GM08714 (cell line): ENCODE results near the gene CHRNA4.
"Not testable (repeated sequence)": the region's sequence is repeated elsewhere in the genome, so short reads cannot be mapped to it uniquely, and the experiment has no call there.

ENCODE experiments used
- H3K4me3 ChIP-seq: fragments of 200-500 bp; sonication (Bioruptor generic); 2 replicates; pipeline ENCODE4 v1.5.1; 2014; ENCODE audit warnings: mild to moderate bottlenecking, low read length, inconsistent platforms
- ZNF274 ChIP-seq: IDR thresholded peaks from 2 replicates; pipeline ENCODE4 v1.6.1; 2012; ENCODE audit warnings: mild to moderate bottlenecking, low read depth, low read length

The CHRNA4 gene

DNA sequence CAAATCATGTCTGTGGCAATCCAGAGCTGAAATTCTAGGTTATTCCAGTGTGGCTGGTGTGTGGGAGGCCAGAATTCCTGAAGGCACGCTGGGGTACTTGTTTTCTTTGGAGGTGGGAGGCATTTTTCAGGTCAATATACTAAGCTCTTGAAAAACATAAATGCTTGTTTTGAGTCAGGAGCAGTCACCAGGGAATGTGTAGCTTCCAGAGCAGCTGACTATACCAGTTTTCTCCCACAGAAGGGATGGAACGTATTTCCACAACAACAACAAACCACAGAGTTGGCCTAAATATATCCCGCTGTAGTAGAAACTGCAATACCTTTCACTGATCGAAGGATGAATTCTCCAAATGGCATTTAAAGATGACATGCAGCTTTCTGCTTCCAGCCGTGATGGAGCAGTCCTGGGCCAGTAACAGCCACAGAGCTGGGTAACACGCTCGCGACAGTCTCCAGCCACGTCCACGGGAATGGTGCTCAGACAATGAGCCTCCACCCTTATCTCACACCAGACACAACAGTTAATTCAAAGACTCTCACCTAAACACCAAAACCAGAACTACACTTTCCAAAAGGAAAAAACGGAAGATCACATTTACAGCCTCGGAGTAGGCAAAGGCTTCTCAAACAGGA, 23.2 kb downstream of the CHRNA4 start:
- TF ChIP-seq ZNF274: no peak
- no peak overlapping the region for H3K4me3 ChIP-seq

DNA sequence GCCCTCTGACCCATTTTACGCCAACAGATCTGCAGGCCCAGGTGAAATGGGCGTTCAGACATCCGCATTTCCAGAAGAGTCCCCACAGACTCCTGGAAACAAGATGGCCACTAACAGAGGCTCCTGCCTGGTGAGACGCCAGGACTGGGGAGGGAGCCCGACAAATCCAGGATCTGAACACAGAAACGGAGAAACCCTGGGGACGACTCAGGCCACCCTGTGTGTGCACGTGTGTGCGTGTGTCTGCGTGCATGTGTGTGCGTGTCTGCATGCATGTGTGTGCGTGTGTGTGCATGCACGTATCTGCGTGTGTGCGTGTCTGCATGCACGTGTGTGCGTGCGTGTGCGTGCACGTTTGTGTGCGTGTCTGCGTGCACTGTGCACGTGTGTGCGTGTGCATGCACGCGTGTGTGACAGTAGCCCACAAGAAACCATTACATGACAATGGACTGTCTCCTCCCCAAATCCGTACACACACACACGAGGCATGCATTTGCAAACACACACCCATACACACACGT, 24.9 kb downstream of the CHRNA4 start:
- no peak for TF ChIP-seq ZNF274
- no peak overlapping the region for H3K4me3 ChIP-seq

DNA sequence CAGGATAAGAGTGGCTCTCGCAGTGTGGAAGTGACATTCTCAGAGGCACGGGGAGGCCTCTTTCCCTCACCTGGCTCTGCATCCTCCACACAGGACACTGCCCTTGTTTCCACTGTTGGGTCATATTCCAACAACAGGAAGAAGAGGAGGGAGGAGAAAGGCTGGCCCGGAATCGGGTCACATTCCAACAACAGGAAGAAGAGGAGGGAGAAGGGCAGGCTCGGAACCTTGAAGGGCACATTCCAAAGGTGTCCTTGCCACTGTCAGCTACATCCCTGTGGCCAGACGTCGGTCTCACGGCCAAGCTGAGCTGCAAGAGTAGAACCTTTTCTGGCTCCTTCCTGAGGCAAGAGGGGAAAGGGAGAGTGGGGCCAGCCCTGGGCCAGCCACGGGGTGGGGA, 25.4 kb downstream of the CHRNA4 start:
- no peak overlapping the region for H3K4me3 ChIP-seq
- TF ChIP-seq ZNF274: no peak

DNA sequence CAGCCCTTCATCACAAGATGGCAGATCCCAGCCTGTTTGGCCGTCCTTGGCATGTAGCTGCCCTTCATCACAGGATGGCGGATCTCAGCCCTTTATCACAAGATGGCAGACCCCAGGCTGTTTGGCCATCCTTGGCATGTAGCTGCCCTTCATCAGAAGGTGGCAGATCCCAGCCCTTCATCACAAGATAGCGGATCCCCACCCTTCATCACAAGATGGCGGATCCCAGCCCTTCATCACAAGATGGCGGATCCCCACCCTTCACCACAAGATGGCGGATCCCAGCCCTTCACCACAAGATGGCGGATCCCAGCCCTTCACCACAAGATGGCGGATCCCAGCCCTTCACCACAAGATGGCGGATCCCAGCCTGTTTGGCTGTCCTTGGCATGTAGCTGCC, 26.1 kb downstream of the CHRNA4 start:
- not testable (repeated sequence) for H3K4me3 ChIP-seq

DNA sequence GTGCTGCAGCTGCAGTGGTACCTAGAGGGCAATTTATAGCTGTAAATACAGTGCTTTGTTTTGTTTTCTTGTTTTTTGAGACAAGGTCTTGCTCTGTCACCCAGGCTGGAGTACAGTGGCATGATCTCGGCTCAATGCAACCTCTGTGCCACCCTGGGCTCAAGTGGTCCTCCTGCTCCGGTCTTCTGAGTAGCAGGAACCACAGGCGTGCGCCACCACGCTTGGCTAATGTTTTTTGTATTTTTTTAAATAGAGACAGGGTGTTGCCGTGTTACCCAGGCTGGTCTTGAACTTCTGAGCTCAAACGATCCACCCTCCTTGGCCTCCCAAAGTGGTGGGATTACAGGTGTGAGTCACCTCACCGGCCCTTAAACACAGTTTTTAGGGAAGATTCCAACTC, 26.8 kb downstream of the CHRNA4 start:
- no peak overlapping the region for H3K4me3 ChIP-seq
- no peak for TF ChIP-seq ZNF274

DNA sequence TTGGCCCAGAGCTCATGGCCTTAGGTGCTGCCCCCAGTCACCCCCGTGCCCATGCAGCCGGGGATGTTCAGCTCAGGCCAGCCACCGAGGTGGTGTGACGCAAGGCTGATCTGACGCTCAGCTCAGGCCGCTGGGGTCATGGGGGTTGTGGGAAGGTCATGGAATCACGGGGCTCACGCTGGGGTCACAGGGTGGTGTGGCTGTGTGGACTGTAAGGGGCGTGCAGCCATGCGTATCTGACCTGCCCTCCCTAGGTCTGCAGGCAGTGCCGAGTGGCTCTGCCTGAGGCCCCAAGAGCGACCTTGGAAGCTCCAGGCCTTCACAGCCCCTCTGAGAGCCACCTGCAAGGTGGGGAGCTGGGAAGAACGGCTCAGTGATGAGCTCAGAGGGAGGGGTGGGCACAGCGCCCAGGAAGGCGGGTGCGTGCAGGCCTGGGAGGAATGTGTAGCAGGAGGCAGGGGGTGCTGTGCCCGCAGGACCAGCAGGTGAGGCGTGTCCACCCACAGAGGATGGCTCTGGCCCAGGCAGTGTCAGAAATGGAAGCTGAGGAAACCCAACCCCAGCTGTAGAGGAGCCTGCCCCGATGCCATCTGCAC, 27.8 kb downstream of the CHRNA4 start:
- no peak overlapping the region for H3K4me3 ChIP-seq
- TF ChIP-seq ZNF274: no peak

DNA sequence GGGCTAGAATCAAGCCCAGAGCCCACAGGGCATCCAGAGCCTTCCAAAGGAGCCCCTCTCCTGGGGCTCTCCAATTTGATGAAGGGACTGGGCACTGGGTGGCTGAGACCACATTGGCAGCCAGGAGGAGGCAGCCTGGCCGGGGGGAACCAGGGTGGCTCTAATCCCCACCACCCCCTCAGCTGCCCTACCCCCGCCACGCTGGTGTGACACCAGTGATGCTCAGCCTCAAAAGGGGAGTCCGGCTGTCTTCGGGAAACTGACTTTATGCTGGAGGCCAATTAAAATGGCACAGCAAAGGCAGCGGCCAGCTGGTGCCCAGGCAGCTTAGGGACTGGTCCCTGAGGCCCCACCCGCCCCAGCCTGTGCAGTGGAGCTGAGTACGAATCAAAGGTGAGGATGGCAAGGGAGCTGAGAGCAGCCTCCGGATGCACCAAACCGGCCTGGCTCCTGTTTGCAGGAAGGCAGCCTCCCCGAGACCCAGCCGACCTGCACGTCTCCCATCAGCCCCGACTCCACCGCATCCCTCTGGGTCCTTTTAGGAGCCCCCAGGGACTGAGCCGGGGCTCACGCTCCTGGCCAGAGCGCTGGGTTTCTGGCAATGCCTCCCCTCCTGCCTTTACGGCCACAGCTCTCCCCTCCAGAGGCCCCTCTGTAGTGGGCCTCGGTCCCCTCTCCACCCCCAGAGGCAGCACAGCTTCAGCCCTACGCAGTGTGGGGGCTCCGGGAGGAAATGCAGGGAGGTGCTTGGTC, 28.5 kb downstream of the CHRNA4 start:
- TF ChIP-seq ZNF274: no peak
- no peak overlapping the region for H3K4me3 ChIP-seq

DNA sequence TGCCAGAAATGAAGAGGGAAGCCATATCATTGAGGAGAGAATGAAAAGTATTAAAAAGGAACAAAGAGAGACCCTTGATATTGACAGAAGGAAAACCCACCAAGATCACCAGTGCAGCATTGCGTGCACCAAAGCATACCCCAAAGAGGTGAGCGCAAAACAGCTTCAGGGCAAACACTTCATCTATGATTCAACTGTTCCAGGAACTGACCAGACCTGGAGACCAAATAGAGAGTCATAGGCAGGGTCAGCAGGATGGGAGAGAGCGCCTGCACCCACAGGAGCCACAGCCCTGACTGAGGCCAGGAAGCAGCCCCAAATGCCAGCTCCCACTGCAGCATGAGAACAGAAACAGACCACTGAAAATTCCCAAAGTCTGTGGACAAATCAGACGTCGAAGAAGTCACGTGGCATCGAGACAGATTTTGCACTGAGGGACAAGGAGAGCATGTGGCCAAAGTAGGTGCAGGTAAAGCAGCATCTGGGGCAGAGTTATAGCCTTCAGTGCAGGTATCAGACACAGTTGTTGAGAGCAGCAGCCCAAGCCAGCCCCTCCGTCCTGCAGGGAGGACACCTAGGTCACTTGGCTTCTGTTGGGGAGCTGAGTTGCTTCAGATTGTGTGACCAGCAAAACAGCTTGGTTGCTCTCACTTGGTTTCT, 29.3 kb downstream of the CHRNA4 start:
- no peak for TF ChIP-seq ZNF274
- no peak overlapping the region for H3K4me3 ChIP-seq

DNA sequence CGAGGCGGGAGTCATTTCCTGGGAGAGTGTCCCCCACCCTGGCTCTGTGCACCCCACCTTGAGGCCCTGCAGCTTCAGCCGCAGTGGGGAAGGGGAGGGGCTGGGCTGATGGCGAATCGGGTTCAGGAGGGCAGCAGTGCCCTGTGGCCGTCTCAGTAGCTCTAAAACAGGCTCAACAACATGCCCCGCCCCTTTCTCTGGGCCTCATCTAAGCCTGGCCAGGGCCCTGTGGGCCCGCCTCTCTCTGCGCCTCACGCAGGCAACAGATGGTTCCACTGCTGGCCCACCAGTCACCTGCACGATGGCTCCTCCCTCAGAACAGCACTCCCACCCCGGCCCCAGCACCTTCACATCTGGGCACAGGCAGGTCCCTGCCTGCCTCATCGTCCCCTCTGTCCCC, 30.2 kb downstream of the CHRNA4 start:
- no peak for TF ChIP-seq ZNF274
- H3K4me3 ChIP-seq: no peak overlapping the region

DNA sequence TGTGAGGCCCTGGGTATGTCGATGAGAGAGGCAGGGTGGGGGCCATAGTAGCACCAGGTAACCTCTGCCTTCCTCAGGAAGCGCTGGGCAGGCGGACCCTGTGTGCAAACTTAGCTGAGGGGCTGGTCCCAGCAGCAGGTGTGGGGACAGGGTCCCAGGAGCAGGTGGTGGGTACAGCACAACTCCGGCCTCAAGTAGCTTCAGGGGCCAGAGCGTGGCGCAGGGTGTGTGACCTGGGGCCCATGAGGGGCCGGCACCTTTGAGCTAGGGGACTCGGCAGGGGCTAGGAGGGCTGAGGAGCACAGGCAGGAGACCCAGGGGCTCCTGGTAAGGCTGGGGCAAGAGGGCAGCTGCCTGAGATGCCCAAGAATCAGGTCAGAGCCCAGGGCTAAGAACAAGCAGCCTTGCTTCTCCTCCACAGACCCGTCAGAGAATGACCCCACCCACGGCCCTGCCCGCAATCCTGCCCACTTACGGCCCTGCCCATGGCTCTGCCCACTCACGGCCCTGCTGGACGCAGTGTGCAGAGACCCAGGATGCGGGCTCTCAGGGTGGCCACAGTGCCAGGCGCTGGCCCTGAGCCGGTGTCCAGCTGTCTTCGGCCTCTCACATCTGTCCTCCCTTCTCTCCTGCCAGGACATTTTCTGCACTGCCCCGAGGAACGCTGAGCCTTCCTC, 30.9 kb downstream of the CHRNA4 start:
- no peak for TF ChIP-seq ZNF274
- H3K4me3 ChIP-seq: no peak overlapping the region

DNA sequence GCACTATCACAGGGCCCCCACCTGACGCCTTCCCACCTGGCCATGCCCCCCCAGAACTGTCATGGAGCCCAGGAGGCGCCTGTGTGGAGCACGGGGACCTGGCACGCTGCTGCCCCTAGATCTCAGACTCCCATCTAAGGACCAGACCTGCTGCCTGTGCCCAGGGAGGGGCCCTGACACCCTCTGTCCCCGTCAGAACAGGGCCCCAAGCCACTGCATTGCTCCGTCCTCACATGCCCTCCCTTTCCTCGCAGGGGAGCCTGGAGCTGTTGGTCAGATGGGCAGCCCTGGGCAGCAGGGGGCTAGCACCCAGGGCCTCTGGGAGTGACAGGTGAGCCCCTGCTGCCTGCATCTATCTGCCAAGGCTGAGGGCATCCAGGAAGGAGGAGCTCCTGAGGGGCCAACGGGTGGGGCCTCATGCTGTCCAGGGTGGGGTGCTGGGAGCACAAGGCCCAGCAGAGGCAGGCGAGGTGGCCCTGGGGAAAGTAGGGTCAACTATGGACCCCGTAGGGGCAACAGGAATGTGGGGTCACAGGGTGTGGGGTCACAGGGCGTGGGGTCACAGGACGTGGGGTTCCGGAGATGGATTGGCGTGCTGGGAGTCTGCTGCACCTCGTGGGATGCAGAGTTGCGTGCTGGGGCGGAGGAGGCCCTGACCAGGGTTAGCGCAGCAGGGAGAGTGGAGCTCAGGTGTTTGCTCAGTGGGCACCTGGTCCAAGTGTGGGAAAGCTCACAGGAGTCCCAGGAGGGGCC, 31.6 kb downstream of the CHRNA4 start:
- H3K4me3 ChIP-seq: no peak overlapping the region
- TF ChIP-seq ZNF274: no peak

DNA sequence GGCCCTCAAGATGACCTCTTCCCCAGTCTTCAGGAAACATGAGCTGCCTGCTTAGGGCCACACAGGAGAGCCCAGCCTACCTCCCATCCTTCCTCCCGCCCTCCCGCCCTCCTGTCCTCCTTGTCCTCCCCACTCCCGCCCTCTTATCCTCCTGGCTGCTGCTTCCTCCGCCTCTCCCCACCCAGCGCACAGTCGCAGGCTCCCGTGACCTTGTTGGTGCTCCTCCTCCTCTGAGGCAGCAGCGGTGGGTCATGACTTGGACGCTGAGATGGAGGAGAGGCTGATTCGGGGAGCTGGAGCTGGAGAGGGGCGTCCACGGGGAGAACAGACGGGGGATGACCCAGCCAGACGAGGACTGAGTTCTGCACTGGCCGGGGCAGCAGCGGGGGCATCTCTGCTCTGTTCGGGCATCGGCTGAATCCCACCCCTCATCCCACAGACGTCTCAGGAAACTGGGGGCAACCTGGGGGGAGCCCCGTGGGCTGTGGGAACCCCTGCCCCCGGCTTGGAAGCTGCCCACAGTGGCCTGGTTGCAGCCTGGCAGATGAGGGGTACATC, 32.4 kb downstream of the CHRNA4 start:
- TF ChIP-seq ZNF274: no peak
- no peak overlapping the region for H3K4me3 ChIP-seq

DNA sequence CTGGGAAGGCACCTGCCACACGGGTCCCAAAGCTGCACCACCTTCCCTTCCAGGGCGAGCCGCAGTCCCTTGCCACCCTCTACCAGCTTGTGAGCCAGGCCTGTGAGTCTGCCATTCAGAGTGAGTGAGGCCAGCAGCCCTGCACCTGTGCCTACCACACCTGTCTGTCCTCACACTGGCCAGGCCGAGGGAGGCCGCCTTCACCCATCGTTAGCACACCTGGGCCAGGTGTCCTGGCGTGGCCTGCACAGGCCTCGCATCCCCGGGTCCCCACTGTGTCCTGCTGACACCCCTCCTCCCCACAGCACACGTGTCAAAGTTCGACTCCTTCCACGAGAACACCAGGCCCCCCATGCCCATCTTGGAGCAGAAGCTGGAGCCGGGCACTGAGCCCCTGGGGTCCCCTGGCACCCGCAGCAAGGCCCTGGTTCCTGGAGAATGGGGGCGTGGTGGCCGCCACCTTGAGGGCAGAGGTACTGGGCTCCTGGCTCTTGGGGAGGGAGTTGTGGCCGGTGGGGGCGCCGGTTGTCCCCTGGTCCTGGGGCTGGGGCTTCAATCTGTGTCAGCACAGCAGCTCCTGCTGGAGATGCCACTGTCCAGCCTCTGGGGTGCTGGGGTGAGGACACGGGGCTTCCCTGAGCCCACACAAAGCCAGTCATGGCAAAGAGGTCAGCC, 33.0 kb downstream of the CHRNA4 start:
- no peak for TF ChIP-seq ZNF274
- no peak overlapping the region for H3K4me3 ChIP-seq
